Activated T-helper 1 cell treated with Interleukin-2 at 50 U/mL for 16 hours (primary cell): ENCODE data around the gene SMIM10L2A.
"Not testable (repeated sequence)": the region's sequence is repeated elsewhere in the genome, so short reads cannot be mapped to it uniquely, and the experiment has no call there.

Experiments
- DNase-seq: peaks from one replicate; pipeline ENCODE4 v3.0.0-alpha.2; 2020; ENCODE audit warnings: low read depth

The SMIM10L2A gene

DNA sequence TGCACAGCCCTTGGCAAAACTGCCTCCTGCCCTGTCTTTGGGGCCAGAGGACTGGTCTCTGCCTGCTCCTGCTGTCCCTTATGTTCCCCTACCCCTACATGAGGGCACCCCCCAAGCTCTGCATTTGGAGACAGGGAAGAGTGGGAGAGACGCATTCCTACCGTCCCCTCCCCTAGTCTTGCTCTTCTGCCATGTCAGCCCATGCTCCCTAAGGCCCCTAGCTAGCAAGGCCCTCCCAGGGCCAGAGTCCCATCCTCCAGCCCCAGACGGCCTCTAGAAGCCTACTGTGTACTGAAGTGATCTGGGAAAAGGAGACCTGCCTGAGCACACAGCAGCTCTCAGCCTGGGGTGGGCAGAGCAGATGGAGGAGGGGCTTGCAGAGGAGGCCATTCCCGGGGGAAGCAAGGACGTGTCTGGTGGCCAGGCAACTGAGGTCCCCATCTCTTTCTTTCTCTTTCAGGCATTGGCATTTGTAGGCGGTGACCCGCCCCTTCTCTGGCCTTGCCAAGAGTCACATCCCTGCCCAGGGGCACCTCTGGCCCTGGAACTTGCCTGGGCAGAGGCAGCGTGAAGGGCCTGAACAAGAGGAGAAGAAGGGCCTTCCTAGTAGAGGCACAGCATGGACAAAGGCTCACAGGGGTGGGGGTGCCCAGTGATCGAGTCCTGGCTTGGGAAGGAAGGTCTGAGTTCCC, 1.6 kb downstream of the SMIM10L2A start:
- not testable (repeated sequence) for DNase-seq

DNA sequence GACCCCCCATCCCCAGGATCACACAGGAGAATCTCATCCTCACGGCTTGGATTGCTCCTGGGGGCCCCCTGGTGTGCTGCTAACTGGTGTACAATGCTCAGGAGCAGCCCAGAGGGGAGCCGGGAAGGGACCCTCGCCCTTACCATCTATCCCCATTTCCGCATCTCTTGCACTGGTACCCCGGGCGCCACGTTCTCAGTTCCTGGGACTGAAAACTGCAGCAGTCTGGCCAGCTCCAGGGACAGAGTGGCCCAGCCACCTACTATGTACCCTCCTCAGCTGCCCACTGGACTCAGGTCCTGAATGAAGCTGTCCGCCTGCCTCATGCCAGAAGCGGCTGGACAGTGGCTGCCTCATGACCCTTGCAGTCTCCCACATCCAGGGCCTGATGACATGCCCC, 2.7 kb downstream of the SMIM10L2A start:
- no peak for DNase-seq

DNA sequence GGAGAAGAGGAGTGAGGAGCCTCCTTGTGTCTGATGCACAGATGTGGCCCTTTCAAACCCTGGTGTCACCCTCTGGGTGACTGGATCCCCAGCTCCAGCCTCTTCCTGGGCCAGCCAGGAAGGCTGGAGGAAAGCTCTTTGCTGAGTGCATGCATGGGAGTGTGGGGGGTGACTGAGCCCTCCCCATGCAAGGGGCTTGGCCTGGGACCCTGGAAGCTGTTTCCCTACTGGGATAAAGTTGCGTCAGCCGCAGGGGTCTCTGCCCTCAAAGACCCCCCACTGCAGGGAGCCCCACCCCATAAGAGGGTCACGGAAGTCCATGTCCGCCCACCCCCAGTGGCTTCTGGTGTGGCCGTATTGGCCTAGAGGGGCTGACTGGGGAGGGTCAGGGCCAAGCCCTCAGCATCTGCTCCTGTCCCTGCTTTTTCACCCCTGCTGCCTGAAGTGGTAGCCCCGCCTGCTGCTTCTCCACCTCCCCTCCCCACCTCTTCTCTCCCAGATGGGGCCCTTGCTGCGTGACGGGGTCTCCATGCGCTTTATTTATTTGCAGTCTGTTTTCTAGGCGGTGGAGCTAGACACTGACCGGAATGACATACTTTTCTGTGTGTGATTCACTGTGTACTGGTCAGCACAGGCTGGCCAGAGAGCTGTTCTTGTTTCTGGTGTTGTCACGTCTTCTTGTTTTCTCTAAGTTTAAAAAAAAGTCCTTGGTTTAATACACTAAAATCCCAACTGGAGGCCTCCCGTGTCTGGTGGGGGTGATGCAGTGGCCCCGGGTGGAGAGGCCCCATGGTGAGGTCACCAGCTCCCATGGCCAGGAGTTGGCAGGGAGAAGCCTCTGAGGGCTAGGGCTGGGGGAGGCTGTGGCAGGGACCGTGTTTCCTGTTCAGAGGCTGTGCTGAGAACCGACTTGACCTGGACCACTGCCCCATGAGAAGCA, 3.6 kb downstream of the SMIM10L2A start:
- no peak for DNase-seq

DNA sequence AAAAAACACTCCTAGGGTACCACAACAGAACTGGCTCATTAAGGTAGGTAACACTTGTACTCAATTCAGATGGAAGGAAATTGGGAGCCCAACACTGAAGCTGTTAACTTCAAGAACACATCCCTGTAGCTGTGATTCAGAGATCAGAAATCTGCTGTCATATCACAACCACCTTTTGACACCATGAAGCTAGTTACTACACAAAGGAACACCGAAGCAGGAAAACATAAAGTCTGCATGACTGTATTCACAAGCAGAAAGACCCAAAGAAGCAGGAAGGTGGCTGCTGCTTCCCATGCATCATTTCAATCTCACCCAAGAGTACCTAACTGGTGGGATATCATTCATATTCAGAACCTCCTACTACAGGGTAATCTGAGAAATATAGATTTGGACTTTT, 7.7 kb downstream of the SMIM10L2A start:
- DNase-seq = no peak

DNA sequence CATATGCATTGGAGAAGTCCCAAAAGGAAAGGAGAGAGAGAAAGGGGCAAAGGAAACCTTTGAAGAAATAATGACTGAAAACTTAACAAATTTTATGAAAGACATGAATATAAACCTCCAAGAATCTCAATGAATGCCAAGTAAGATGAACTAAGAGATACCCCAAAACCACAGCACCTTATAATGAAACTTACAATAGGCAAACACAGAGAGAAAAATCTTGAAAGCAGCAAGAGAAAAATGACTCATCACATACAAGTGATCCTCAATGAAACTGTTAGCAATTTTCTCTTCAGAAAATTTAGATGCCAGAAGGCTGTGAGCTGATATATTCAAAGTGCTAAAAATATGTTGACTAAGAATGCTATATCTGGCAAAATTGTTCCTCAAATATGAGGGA, 10.1 kb downstream of the SMIM10L2A start:
- no peak for DNase-seq

DNA sequence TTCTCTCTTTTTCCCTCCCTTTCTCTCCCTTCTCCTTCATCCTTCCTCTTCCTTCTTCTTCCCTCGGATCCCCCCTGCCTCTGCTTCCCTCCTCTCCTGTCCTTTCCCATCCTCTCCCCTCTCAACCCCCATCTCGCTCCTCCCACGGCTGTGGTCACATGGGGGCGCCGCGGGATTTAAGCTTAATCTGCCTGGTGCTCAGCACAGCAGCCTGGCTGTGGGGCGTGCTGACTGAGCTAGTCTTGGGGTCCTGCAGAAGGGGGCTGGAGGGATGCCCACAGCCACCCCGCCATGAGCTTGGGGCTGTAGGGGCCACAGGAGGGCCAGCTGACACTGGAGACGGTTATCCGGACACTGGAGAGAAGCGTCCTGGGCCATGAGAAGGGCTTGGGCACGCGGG, 10.7 kb downstream of the SMIM10L2A start:
- no peak for DNase-seq

DNA sequence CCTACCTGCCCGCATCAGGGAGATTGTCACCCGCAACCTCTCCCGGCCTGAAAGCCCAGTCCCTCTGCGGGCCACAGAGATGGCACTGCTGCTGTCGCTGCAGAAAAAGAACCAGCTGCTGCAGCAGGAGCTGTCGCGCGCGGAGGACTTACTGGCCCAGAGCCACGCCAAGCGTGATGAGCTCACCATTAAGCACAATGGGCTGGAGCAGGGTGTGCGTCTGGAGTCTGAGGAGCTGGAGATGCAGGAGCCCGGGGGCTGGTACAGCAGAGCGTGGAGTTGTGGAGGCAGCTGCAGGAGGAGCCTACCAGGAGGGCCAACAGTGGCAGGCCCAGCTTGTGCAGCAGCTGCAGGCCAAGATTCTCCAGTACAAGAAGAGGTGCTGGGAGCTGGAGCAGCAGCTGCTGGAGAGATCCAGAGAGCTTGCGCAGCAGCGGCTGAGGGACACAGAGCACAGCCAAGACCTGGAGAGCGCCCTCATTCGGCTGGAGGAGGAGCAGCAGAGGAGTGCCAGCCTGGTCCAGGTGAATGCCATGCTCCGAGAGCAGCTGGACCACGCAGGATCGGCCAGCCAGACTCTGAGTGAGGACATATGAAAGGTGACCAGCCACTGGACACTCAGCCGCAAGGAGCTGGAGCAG, 11.3 kb downstream of the SMIM10L2A start:
- no peak for DNase-seq

DNA sequence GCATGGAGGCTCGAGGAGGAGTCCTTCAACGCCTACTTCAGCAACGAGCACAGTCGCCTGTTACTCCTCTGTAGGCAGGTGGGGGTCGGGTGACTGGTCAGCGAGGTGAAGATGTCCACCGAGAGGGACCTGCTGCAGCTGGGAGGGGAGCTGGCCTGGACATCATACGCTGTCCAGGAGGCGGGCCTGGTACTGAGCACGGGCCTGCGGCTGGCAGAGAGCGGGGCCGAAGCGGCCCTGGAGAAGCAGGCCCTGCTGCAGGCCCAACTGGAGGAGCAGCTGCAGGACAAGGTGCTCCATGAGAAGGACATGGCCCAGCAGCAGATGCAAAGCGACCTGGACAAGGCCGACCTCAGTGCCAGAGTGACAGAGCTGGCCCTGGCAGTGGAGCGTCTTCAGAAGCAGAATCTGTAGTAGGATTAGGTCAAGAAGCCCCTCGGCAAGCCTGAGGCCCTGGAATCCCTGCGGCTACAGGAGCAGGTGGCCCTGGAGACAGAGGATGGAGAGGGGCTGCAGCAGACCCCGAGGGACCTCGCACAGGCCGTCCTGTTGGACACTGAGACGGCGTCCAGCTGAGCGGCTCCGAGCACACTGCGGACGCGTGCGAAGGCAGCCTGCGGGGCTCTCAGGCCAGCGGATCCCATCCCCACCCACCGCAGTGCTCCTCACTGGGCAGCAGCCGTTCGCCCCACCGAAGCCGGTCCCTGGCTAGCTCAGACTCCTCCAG, 11.9 kb downstream of the SMIM10L2A start:
- DNase-seq = no peak

DNA sequence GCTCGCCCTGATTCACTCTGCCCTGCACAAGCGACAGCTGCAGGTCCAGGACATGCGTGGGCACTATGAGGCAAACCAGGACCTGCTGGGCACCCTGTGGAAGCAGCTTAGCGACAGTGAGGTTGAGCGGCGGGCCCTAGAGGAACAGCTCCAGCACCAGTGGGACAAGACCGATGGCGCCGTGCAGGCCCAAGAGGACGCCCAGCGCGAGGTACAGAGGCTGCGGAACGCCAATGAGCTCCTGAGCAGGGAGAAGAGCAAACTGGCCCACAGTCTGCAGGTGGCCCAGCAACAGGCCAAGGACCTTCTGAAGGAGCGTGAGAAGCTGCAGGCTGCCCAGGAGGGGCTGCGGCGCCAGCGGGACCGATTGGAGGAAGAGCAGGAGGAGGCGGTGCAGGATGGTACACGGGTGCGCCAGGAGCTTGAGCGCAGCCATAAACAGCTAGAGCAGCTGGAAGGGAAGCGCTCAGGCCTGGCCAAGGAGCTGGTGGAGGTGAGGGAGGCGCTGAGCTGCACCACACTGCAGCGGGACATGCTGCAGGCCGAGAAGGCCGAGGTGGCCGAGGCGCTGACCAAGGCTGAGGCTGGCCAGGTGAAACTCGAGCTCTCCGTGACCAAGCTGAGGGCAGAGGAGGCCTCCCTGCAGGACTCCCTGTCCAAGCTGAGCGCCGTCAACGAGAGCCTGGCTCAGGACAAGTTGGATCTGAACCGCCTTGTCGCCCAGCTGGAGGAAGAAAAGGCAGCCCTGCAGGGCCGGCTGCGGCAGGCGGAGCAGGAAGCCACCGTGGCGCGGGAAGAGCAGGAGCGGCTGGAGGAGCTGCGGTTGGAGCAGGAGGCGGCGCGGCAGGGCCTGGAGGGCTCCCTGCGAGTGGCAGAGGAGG, 12.8 kb downstream of the SMIM10L2A start:
- DNase-seq = no peak

DNA sequence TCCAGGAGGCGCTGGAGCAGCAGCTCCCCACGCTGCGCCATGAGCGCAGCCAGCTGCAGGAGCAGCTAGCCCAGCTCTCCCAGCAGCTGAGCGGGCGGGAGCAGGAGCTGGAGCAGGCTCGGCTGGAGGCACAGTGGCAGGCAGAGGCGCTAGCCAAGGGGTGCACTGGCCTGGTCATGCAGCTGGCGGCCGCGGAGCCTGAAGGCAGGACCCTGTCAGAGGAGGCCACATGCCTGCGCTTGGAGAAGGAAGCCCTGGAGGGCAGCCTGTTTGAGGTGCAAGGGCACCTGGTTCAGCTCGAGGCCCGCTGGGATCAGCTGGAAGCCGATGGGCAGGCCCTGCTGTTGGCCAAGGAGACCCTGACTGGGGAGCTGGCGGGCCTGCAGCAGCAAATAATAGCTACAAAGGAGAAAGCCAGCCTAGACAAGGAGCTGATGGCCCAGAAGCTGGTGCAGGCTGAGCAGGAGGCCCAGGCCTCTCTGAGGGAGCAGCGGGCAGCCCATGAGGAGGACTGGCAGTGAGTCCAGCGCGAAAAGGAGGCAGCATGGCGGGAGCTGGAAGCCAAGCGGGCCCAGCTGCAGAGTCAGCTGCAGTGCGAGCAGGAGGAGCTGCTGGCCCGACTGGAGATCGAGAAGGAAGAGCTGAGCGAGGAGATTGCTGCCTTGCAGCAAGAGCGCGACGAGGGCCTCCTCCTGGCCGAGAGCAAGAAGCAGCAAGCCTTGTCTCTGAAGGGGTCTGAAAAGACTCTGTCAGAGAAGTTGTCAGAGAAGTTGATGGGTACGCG, 13.6 kb downstream of the SMIM10L2A start:
- no peak for DNase-seq

DNA sequence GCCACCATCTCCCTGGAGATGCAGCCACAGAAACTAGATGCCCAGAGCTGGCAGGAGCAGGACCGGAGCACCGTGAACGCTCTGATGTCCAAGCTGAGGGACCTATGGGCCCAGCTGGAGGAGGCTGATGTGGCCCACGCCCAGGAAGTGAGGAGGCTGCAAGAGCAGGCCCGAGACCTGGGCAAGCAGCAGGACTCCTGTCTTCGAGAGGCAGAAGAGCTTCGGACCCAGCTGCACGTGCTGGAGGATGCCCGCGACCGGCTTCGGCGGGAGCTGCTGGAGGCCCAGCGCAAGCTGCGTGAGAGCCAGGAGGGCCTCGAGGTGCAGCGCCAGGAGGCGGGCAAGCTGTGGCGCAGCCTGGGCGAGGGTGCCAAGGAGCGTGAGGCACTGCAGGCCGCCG, 14.2 kb downstream of the SMIM10L2A start:
- no peak for DNase-seq

DNA sequence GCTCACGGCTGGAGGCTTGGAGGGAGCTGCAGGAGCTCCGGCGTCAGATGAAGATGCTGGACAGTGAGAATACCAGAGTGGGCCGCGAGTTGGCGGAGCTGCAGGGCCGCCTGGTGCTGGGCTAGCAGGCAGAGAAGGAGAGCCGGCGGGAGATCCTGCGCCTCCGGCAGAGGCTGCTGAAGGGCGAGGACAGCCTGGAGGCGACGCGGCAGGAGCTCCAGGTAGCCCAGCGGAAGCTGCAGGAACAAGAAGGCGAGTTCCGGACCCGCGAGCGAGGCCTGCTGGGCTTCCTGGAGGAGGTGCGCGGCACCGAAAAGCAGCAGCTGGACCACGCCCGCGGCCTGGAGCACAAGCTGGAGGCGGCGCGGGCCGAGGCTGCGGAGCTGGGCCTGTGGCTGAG, 14.7 kb downstream of the SMIM10L2A start:
- no peak for DNase-seq

DNA sequence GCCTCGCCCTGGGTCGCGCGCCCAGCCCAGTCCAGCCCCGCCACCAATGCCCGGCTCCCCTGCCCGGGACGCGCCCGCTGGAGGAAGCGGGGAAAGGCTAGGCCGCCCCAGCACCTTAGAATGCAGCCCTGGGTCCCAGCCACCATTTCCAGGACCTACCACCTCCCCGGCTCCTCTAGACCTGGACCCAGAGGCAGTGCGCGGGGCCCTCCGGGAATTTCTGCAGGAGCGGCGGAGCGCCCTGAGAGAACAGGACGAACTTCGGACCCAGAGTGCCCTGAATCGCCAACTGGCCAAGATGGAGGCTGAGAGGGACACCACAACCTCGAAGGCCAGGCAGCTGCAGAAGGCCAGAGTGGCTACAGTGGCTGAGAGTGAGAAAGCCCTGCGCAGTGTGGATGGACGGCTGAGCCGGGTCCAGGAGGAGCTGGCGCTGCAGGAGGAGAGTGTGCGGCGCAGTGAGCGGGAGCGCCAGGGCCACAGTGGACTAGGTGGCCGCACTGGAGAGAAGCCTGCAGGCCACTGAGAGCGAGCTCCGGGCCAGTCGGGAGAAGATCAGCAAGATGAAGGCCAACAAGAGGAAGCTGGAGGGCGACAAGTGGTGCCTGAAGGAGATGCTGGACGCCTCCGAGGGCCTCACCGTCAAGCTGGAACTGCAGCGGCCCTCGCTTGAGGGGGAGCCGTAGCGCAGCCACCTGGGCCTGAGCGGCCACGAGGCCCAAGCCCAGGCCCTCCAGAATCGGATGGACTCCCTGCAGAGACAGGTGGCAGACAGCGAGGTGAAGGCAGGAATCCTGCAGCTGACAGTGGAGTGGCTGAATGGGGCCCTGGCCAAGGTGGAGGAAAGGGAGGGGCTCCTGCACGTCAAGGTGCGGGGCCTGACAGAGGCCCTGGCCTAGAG, 15.5 kb downstream of the SMIM10L2A start:
- DNase-seq = no peak

DNA sequence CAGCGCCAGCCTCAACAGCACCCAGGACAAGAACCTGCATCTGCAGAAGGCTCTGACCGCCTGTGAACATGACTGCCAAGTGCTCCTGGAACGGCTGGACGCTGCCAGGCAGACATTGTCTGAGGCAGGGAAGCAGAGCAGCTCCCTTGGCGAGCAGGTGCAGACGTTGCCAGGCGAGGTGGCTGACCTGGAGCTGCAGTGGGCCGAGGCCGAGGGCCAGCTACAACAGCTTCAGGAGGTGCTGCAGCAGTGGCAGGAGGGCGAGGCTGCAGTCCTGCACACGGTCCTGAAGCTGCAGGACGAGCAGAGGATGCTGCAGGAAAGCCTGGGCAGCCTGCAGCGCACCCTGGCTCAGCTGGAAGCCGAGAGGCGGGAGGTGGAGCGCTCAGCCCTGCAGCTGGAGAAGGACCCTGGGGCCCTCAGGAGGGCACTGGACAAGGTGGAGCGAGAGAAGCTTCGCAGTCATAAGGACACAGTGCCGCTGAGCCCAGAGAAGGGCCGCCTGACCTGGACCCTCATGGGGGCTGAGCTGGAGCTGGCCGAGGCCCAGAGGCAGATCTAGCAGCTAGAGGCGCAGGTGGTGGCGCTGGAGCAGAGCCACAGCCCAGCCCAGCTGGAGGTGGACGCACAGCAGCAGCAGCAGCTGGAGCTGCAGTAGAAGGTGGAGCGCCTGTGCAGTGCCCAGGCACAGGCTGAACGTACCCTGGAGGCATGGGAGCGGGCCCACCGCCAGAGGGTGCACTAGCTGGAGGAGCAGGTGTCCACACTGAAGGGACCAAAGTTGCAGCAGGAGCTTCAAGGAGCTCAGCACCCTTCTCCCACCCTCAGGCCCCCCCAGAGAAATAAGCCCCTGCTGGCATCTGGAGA, 16.4 kb downstream of the SMIM10L2A start:
- DNase-seq = no peak

DNA sequence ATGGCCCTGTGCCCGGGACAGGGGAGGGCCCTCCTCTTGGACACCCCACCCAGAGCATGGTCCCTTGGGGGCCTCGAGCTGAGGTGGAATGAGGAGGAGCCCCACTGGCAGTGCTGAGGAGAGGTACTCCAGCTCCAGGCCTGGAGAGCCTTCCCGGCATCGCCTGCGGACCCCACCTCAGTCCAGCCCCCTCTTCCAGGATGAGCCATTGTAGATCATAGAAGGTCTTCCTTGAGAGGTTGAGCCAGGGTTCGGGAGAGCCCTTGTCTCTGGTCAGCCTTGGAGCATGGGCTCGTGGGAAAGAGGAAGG, 16.9 kb downstream of the SMIM10L2A start:
- DNase-seq = no peak

DNA sequence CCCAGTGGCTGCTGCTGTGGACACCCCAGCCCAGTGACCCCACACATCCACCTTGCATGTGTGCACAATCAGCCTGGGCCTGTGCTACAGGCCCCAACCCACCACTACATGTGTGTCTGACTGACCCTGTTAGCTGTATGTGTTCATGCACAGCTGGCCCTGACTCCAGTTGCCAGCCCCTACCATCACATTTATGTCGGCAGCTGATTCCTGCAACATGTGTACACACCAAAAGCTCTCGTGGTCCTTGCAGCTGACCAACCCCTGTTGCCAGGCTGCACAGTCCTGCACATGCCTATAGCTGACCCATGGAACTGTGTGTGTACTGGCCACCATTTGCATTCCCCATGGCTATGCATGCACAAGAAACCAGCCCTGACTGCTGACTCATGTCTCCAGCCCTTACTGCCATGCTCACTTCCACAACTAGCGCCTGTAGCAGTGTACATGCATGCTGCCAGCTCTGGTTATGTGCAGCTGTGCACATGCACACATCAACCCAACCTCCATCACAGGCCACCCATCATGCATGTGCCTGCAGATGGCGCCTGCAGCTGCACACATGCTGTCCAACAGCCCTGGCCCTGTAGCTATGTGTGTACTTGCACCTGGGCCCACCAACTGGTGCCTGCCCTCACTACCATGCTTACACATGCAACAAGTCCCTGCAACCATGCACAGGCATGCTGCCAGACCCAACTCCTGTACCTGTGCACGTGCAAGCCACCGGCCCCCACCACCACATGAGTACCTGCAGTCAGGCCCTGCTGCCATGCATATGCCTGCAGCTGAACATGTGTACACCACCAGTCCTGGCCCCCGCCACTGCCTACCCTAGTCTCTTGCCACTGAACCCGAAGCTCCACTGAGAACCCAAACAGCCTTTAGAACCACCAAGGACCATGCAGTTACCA, 28.1 kb downstream of the SMIM10L2A start:
- no peak for DNase-seq

DNA sequence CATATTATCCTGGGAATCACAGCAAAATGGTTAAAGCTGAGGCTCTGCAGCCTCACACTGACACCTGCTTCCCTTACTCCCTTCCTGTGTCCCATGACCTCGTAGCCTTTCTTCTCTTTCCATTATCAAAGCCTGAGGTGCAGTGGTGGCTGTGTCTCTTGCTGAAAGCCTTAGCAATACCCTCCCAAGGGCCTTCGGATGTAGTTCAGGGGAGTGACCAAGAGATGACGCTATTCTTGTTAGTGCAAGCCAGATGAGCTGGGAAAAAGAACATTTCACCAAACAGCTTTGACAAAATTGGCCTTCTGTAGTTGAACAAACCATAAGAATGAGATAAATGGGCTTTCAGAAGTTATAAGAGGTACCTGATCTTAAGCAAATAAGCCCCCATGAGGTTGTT, 31.6 kb downstream of the SMIM10L2A start:
- DNase-seq = no peak
